ENCODE measurements around the gene MYO1E.
"Not testable (repeated sequence)": the region's sequence is repeated elsewhere in the genome, so short reads cannot be mapped to it uniquely, and the experiment has no call there.

MYO1E gene

GRCh38 chr15:59372352-59373211 lies at the start of gene MYO1E:
TSS of gene MYO1E (minus strand) at chr15:59372871. CDS start at chr15:59372500, 371 bp downstream.
- no peak for FAIRE-seq

- no peak for FAIRE-seq
Measured at GRCh38 chr15:59420986-59421618, 48.4 kb upstream of the MYO1E start.

GRCh38 chr15:59420108-59420507 lies 47.4 kb upstream of the MYO1E start:
- no peak for FAIRE-seq

- no peak for FAIRE-seq
Measured at GRCh38 chr15:59419170-59419569, 46.5 kb upstream of the MYO1E start.

- FAIRE-seq, result no peak
Measured at GRCh38 chr15:59416816-59417215, 44.1 kb upstream of the MYO1E start.

- no peak for FAIRE-seq
Measured at GRCh38 chr15:59413577-59413976, 40.9 kb upstream of the MYO1E start.

GRCh38 chr15:59410391-59410896 lies 37.8 kb upstream of the MYO1E start:
- FAIRE-seq, result no peak

- FAIRE-seq, result no peak
Measured at GRCh38 chr15:59407946-59408345, 35.3 kb upstream of the MYO1E start.

- no peak for FAIRE-seq
Measured at GRCh38 chr15:59406446-59406845, 33.8 kb upstream of the MYO1E start.

- no peak for FAIRE-seq
Measured at GRCh38 chr15:59405079-59405478, 32.4 kb upstream of the MYO1E start.

- no peak for FAIRE-seq
Measured at GRCh38 chr15:59401824-59402569, 29.3 kb upstream of the MYO1E start.

GRCh38 chr15:59401051-59401823 lies 28.6 kb upstream of the MYO1E start:
- FAIRE-seq, result not testable (repeated sequence)

- no peak for FAIRE-seq
Measured at GRCh38 chr15:59400103-59400813, 27.6 kb upstream of the MYO1E start.

GRCh38 chr15:59399465-59400102 lies 26.9 kb upstream of the MYO1E start:
- no peak for FAIRE-seq

GRCh38 chr15:59398220-59398619 lies 25.5 kb upstream of the MYO1E start:
- no peak for FAIRE-seq

- no peak for FAIRE-seq
Measured at GRCh38 chr15:59396679-59397078, 24.0 kb upstream of the MYO1E start.

- FAIRE-seq, result no peak
Measured at GRCh38 chr15:59396211-59396610, 23.5 kb upstream of the MYO1E start.

GRCh38 chr15:59394166-59394661 lies 21.5 kb upstream of the MYO1E start:
- no peak for FAIRE-seq

- no peak for FAIRE-seq
Measured at GRCh38 chr15:59392299-59392698, 19.6 kb upstream of the MYO1E start.

- FAIRE-seq, result no peak
Measured at GRCh38 chr15:59388670-59389069, 16.0 kb upstream of the MYO1E start.

Data from colon (tissue), 2 donors.